Measurements from ENCODE around the gene ASB7.
"Not testable (repeated sequence)": the region's sequence is repeated elsewhere in the genome, so short reads cannot be mapped to it uniquely, and the experiment has no call there.

ASB7 gene

DNA sequence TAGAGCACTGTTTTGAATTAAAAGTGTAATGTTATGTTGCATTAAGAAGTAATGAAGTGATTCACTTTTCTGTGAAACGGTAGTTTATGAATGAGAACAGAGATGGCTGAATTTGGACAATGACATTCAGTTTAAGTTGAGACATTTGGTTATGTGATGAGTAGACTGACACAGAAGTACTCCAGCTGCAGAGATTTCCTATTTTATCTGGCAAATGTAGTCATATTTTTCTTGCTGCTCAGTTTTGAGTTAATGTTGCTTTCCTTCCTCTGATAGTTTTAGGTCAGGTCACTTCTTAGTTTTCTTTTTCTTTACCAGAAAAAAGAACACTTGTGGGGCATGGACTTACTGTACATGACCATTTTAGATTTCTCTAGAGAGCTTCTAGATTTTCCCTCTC is 51.2 kb downstream of the ASB7 start:
- DNase-seq = no peak

DNA sequence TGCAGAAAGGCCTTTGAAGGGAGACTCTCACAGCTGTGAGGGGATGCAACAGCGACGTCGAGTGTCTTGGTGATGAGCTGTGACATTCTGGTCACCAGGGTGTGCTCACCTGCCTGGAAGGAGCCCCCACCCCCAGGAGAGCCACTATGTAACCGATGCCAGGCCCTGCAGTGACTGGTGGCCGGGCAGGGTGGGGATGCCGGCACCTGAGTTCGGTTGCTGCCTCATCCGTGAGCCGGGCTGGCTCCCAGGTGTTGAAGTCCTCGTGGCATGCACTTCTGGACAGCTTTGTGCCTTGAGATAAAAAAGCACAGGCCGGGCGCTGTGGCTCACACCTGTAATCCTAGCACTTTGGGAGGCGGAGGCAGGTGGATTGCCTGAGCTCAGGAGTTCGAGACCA is 56.5 kb downstream of the ASB7 start:
- DNase-seq = no peak

DNA sequence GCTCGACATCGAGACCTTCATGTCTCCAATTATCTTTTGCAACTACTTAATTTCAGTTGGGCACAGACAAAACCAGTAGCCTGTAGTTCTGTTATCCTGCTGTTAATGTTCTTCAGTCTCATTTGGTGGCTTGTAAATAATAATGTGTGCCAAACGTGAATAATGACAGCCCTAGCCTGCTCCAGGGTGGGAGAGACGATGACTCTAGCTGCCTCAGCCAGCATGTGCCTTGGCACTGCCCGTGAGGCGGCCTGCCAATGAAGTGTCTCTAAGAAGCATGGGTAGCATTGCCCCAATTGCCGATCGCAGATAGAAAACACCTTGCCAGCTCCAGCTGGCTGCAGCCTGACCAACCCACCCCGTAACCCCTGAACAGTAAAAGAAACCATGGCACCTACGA is 58.8 kb downstream of the ASB7 start:
- no peak for DNase-seq

DNA sequence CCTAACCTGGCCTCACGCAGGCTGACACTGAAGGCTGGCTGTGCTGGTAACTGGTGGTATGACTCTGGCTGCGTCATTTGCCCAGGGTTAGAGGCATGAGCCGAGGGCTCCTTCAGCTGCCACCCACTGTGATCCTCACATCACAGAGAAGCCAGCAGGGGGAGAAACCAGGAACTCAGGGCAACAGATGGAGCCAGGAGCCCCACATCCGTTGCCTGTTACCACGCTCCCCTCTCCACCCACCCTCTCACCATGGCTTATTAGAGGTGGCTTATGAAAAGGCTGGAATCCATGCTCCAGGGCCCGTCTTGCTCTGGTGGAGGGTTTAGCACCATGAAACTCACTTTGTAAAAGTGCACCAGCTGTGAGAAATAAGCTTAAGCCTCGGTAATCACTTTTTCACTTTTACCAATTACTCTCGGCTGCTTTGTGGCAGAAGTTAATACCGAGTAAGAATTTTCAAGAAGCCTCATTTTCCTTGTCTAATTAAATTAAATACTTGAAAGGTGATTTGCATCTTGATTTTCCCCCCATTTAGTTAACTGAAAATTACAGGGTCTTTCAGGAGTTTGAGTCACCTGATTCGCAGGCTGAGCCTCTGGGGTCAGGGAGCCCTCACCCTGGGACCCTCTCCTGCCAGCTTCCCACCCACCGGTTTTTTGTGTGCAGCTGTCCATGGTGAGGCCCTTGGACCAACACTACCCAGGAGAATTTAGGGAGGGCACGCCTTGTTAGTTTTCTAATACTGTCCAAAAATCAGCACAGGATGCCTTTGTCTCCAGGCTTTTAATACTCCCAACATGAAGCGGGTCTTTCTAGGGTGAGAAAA is 60.9 kb downstream of the ASB7 start:
- DNase-seq = no peak

DNA sequence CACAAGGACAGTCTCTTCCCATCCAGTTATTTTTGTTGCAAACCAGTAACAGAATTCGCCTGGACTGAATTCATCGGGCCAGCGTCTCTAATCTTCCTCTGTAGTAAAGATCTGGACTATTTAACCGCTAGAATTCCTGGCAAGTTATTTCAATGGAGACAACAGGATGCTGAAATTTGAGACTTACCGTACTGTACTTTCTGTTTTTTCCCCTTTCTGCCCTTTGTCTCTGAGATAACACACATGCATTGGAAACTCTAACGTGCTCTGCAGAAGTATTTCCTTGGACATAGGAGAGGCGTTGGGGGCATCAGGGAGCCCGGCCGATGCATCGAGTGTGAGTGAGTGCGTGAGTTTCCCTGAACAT is 61.5 kb downstream of the ASB7 start:
- no peak for DNase-seq

DNA sequence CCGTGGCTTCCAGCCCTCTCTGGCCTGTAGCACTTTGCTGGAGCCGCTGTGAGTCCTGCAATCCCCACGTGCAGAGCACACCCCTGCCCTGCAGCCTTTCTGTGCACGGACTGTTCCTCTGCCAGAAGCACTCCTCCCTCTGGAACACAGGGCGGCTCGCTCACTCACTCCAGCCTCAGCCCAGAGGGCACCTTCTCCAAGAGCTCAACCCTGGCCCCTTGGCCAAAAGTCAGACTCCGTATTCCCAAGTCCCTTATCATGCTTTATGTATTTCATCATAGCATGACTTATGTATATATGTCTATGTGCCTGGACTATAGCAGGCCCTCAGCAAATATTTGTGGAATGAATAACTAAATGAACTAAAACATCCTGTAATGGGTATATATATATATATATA is 63.2 kb downstream of the ASB7 start:
- no peak for DNase-seq

DNA sequence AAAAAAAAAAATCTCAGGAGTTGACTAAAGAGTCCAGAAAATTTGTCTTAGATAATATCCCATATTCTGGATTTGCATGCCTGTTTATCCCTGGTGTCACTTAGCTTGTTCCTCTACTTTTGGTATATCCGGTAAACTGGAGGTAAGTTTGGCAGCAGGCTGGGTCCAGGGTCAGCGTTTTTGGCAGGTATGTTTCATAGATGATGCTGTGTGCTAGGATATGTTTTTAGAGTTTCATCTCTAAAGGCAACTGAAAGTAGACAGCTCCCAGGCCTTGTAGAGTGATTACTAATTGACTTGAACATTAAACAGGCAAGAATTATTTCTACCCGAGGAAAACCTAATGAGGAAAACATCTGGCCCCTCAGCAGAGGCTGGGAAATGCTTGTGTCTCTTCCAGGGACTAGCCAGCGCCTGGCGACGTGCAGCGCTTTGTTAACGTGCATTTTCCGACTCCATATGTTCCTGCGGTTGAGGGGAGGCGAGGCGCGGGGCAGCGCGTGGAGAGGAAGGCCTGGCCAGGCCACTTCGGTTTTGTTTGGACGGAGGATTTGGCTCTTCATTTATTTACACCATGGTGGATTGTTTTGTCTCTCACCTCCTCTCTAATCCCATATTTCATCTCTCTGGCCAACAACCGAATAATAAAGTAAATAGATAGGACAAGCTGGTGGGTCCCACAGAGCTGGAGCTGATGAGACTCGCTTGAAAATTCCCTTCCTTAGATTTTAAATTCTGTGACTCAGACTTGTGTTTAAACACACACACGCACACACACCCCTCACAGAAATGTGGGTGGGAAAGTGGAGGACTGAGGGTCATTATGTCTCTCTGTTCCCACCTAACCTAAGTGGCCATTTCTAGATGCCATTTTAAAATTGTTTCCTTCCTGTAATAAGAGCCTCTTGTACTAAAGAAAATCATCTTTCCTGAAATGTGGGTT is 65.3 kb downstream of the ASB7 start:
- DNase-seq = no peak

DNA sequence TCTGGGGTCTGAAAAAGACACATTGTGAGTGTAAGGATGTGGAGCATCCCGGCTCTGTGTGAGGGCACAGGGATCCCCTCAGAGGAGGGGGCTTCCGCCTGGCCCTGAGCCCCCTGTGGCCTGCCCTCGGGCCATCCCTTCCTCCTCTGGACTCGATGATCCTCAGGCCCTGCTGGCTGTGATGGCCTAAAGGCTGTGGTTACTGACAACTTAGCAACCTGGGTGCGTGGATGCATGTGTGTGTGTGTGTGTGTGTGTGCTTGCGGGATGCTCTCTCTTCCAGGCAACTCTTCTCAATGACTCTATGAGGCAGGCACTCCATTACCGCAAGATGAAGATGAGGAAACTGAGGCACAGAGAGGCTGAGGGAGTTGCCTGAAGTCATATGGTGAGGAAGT is 66.0 kb downstream of the ASB7 start:
- DNase-seq = no peak

DNA sequence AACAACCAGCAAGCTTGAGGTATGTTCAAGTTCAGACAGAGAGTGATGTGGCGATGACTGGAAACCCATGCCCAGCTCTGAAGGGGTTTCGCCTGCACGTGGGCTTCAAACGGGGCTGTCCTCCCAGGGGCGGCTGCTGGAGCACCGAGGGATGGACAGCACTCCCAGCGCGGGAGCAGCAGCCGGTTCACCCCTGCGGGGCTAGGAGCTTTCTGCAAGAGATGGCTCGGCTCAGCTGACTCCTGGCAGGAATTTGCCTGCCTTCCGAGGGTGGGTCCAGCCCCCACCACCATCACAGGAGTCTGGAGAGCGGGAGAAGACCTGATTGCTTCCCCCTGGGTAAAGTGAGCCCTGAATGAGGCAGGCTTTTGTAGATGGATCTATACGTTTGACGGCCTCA is 66.9 kb downstream of the ASB7 start:
- no peak for DNase-seq

DNA sequence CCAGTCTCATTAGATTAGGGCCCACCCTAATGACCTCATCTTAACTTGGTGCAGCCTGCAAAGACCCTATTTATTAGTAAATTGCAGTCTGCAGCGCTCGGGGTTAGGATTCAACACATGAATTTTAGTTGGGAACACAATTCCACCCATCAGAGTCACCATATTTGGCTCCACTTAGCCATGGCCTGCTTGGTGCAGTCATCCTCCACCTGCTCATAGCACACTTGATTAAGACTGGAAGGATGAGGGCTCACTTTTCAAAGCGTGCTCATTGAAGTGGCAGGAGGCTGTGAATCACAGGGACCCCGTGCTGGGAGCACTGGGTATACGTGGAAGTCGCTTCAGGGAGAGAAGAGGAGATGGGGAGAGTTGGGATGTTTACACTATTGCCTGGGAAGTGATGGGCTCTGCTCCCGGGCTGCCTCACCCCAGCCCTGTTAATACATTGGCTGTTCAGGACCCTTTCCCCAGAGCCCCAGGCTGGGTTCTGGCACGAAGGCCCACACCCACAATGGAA is 68.2 kb downstream of the ASB7 start:
- DNase-seq = no peak

DNA sequence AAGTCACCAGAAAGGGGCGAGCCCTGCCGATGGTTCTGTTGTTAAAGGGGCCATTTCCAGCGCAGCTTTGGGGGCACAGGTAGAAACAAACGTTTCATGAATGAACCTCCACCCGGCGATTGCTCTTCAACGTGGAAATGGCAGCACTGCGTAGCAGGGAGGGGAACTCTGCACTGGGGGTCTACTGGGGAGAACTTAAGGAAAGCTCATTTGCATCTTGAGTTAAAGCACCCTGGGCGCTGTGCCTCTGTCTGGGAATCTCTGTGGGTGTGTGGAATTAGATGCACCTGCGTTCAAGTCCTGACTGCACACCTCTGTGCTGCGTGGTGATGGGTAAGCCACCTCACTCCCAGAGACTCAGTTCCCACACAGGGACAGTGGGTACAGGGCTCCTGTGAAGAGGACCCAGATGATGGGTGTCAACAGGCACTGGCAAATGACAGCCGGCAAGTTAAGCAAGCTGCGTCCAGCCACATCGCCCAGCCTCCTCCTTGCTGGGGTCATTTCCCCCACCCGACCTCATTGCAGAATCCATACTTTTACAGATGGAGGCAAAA is 68.8 kb downstream of the ASB7 start:
- no peak for DNase-seq

DNA sequence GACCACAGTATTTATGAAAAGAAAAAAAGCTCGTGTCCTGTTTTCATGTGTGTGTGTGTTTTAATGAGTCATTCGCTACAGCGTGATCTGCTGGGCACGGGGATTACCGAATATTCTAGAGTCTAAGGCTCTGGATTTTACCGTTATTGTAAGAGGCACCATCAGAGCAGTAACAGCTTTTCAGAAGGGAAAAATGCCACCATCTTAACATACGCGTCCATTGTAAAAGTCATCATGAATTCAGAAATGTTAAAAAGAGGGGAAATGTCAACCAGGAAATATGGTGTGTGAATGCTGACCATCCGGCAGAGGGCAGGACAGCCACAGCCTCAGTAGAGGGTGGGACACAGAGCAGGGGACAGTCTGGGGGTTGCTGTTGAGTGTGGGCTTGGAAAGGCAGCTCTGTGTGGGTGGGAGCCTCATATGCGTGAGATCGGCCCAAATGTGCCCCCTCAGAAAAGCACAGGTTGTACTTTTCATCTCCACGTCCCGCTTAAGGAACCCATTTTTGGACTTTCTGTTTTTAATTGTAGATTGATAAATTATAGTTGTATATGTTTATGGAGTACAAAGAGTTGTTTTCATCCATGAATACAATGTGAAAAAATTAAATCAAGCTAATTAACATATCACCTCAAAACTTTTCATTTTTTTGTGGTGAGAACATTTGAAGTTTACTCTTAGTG is 69.6 kb downstream of the ASB7 start:
- DNase-seq = no peak

DNA sequence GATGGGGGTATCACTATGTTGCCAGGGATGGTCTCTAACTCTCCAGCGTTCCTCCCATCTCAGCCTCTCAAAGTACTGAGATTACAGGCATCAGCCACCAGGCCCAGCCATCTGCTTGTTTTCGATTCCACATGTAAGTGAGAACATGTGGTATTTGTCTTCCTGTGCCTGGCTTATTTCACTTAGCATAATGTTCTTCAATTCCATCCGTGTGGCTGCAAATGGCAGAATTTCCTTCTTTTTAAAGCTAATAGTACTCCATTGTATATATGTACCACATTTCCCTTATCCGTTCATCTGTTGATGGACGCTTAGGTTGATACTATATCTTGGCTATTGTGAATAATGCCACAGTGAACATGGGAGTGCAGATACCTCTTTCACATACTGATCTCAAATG is 70.6 kb downstream of the ASB7 start:
- DNase-seq = no peak

DNA sequence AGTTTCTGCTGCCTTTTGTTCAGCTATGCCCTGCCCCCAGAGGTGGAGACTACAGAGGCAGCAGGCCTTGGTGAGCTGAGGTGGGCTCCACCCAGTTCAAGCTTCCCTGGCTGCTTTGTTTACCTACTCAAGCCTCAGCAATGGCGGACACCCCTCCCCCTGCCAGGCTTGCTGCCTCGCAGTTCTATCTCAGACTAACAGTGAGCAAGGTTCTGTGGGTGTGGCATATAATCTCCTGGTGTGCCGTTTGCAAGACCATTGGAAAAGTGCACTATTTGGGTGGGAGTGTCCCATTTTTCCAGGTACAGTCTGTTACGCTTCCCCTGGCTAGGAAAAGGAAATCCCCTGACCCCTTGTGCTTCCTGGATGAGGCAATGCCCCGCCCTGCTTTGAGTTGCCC is 76.8 kb downstream of the ASB7 start:
- not testable (repeated sequence) for DNase-seq

DNA sequence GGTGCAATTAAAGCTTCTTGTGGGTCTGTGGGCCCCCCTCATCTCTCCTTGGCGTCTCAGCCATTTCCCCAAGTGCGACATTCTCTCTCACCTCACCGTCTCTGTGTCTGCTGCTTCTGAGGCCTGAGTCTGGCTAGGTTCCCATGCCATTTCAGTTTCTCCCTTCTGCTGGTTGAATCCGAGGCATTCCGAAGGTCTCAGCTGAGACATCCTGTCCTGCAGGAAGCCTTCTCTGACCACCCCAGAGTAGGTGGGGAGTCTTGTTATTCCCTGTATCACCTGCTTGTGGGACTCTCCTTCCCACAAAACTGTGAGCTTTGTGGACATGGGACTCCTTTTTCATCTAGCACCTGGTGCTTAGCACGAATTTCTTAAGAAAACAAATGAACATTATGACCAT is 78.3 kb downstream of the ASB7 start:
- DNase-seq = no peak

DNA sequence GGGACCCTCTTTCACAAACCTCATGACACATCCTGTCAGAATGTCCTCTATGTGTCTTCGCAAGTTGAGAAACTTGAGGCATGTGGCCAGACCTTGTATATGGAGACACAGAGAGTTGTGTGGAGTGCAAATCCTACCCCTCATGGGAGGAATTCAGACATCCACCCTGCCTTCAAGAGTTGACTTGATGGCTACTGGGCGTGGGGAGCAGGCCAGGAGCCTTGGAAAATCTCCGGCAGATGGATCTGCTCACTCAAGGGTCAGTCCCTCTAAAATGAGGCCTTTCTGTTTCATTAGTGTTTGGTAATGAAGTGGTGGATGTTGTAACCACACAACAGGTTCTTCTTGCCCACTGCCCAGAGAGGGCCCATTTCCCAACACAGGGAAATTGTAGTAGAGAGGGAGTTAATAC is 79.0 kb downstream of the ASB7 start:
- no peak for DNase-seq

DNA sequence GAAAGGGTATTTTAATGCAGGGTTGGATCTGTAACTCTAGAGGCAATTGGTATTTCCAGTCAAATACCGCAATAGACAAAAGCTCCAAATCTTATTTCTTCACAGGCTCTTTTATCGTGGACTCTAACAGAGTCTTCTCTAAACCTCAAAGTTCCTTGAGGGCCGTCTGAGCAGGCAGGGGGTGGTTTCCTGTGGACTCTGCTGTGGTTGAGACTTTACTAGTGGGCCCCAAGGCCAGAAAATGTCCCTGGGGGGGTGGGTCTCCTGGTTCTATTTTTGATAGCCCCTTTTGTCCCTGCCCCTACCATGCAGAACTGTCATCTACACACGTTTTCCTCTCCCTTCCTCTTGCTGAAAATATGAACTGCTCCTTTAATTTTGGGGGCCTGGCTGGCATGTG is 80.1 kb downstream of the ASB7 start:
- DNase-seq = no peak

DNA sequence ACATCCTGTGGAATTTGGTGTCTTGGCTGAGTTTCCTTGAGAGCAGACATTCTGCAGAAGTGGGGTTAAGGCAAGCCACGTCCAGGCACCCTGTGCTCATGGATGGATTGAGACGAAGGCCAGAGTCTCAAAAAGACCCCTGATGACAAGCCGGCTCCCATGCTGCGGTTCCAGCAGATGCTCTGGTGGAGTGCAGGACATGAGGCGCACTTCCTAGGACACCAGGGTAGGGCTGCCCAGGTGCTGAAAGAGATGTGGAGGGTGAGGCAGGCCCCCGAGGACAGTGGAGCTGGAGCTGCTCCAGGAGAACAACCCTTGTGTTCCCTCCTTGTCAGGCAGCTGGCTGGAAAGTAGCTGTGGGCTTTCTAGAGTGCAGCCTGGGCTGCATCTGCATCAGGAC is 81.0 kb downstream of the ASB7 start:
- no peak for DNase-seq

DNA sequence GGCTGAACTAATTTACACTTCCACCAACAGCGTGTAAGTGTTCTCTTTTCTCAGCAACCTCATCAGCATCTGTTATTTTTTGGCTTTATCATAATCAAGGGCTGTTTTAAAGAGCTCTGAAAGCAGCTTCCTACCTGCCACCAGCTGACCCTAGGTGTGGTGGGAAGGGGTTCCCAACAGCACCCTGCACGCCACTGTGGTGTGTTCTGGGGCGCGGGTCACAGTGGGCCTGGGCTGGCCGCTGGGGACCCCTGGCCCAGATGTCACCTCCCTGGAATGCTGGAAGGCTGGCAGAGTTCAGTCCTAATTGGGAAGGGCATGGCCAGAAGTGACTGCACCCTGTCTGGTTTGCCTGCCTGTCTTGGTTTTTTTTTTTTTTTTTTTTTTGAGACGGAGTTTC is 82.2 kb downstream of the ASB7 start:
- DNase-seq = no peak

DNA sequence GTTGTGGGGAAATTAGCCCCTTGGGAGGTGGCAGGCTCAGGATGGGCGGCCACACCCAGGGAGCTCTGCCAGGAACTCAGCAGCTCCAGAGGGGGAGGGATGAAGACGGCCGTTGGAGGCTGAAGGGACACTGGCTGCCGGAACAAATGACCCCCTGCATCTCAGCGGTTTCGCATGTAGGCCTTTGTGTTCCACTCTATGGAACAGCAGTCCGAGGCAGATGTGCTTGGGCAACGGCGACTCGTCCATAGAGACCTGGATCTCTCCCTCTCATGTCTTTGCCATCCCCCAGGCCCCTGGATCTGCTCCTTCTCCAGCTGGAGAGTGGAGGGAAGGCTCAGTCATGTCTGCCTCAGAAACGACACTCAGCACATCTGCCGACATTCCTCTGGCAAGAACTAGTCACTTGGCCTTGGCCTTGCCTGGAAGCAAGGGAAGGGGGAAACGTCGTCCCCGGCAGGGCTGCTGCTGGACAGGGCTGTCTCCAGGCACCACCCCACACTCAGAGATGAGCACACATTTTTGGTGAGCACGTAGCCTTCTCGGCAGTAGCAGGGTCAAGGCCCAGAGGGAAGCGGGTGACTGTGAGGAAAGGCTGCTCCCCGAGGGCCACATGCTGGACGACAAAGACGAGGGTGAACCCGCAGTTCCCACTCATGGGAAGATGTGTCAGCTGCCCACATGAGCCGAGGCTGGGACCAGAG is 83.8 kb downstream of the ASB7 start:
- no peak for DNase-seq

DNA sequence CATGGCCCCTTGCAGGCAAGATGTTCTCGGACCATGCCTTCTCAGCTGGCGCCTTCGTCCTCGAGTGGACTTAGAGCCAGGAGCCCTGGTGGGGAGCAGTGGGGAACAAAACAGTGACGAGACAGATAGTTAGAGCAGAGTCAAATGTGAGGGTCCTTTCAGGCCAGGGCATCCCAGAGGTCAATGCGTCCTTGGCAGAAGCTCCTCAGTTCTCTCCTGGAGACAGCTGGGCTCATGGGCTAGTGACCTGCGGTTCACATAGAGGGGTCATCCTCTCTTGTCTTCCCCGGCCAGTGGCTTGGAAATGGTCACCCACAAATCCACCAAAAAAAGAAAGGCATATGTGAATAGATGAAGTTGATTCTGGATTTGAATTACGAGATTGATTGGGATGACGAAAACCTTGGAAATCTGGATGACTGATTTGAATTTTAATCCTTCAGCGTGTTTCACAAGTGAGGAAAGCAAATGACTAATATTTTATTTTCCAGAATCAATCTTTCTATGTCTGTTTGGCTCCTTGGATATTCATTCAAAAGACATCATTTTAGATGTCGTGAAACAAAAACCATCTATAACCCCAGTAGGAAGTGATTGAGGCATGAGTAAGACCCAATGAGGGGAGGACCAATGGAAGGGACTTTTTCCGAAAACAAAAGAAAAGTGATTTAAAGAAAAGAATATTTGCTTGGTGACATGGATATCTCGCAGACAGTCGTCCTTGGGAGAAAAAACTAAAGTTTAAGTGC is 84.5 kb downstream of the ASB7 start:
- no peak for DNase-seq
